H9 (cell line): ENCODE data around the gene ARFGEF3. TPM values are rescaled to one million over a fixed set of nuclear protein-coding genes. Genes with fewer than 3 reads are reported as not detected.

Experiments used
- DNase-seq: peaks from one replicate; pipeline ENCODE4 v3.0.0-alpha.2; 2017
- H2AFZ ChIP-seq: one replicate; pipeline ENCODE4 v1.6.1; 2013; ENCODE audit warnings: mild to moderate bottlenecking, low read length, control low read depth, moderate library complexity
- H2AK5ac ChIP-seq: 2 replicates; pipeline ENCODE4 v1.6.1; 2013; ENCODE audit warnings: low read length, control low read depth, mixed read lengths; ENCODE audit not compliant: insufficient read length
- H2BK120ac ChIP-seq: one replicate; pipeline ENCODE4 v1.6.1; 2013; ENCODE audit warnings: low read depth, mild to moderate bottlenecking, low read length, control low read depth, inconsistent platforms; ENCODE audit not compliant: poor library complexity, severe bottlenecking
- H2BK12ac ChIP-seq: 2 replicates; pipeline ENCODE4 v1.6.1; 2013; ENCODE audit warnings: low read length, control low read depth, mixed read lengths, low read depth; ENCODE audit not compliant: insufficient read length
- H2BK15ac ChIP-seq: 2 replicates; pipeline ENCODE4 v1.6.1; 2013; ENCODE audit warnings: low read depth, low read length, control low read depth
- H2BK20ac ChIP-seq: one replicate; pipeline ENCODE4 v1.6.1; 2013; ENCODE audit warnings: low read depth, mild to moderate bottlenecking, low read length, control low read depth, inconsistent platforms; ENCODE audit not compliant: poor library complexity, severe bottlenecking
- H2BK5ac ChIP-seq: 2 replicates; pipeline ENCODE4 v1.6.1; 2013; ENCODE audit warnings: low read length, control low read depth, mixed read lengths; ENCODE audit not compliant: insufficient read length
- H3K14ac ChIP-seq: 2 replicates; pipeline ENCODE4 v1.6.1; 2013; ENCODE audit warnings: low read length, control low read depth; ENCODE audit not compliant: insufficient read depth
- H3K18ac ChIP-seq: 2 replicates; pipeline ENCODE4 v1.6.1; 2013; ENCODE audit warnings: low read depth, mild to moderate bottlenecking, mixed read lengths, low read length, control low read depth; ENCODE audit not compliant: insufficient read length
- H3K23ac ChIP-seq: 2 replicates; pipeline ENCODE4 v1.6.1; 2013; ENCODE audit warnings: low read length, control low read depth, mixed read lengths, low read depth; ENCODE audit not compliant: insufficient read length
- H3K23me2 ChIP-seq: 2 replicates; pipeline ENCODE4 v1.6.1; 2013; ENCODE audit warnings: low read depth, mild to moderate bottlenecking, mixed read lengths, low read length, control low read depth; ENCODE audit not compliant: insufficient read length, poor library complexity, severe bottlenecking
- H3K27ac ChIP-seq: 2 replicates; pipeline ENCODE4 v1.5.1; 2013; ENCODE audit warnings: low read length, control low read depth, mixed read lengths, low read depth; ENCODE audit not compliant: insufficient read length
- H3K27me3 ChIP-seq: 2 replicates; pipeline ENCODE4 v1.6.1; 2013; ENCODE audit warnings: low read length, control low read depth, inconsistent platforms; ENCODE audit not compliant: insufficient read depth
- H3K4ac ChIP-seq: 2 replicates; pipeline ENCODE4 v1.6.1; 2013; ENCODE audit warnings: low read depth, mild to moderate bottlenecking, control low read depth, inconsistent platforms, low read length, moderate library complexity
- H3K4me1 ChIP-seq: 2 replicates; pipeline ENCODE4 v1.6.1; 2013; ENCODE audit warnings: low read length, control low read depth, inconsistent platforms; ENCODE audit not compliant: insufficient read depth
- H3K4me2 ChIP-seq: 2 replicates; pipeline ENCODE4 v1.6.1; 2013; ENCODE audit warnings: low read length, control low read depth, mixed read lengths; ENCODE audit not compliant: insufficient read length, insufficient read depth
- H3K56ac ChIP-seq: 2 replicates; pipeline ENCODE4 v1.6.1; 2013; ENCODE audit warnings: low read depth, mild to moderate bottlenecking, mixed read lengths, low read length, control low read depth; ENCODE audit not compliant: insufficient read length
- H3K79me1 ChIP-seq: 2 replicates; pipeline ENCODE4 v1.6.1; 2013; ENCODE audit warnings: low read depth, mild to moderate bottlenecking, moderate library complexity, low read length, control low read depth, inconsistent platforms; ENCODE audit not compliant: insufficient read depth, poor library complexity, severe bottlenecking
- H3K79me2 ChIP-seq: 2 replicates; pipeline ENCODE4 v1.6.1; 2013; ENCODE audit warnings: low read length, control low read depth, inconsistent platforms; ENCODE audit not compliant: insufficient read depth
- H3K9ac ChIP-seq: 2 replicates; pipeline ENCODE4 v1.6.1; 2013; ENCODE audit warnings: low read length, control low read depth, mixed read lengths; ENCODE audit not compliant: insufficient read length; ENCODE audit errors: extremely low read depth
- H3K9me3 ChIP-seq: one replicate; pipeline ENCODE4 v1.6.1; 2013; ENCODE audit warnings: low read depth, low read length, inconsistent platforms; ENCODE audit not compliant: control insufficient read depth
- H3T11ph ChIP-seq: one replicate; pipeline ENCODE4 v1.6.1; 2013; ENCODE audit warnings: mild to moderate bottlenecking, low read length, control low read depth, inconsistent platforms
- H4K20me1 ChIP-seq: one replicate; pipeline ENCODE4 v1.6.1; 2013; ENCODE audit not compliant: control insufficient read depth, insufficient read length, insufficient read depth
- H4K5ac ChIP-seq: 2 replicates; pipeline ENCODE4 v1.6.1; 2013; ENCODE audit warnings: low read depth, mild to moderate bottlenecking, mixed read lengths, low read length, control low read depth; ENCODE audit not compliant: insufficient read length
- H4K8ac ChIP-seq: replicated peaks from 2 replicates; pipeline ENCODE4 v1.6.1; 2013; ENCODE audit warnings: low read length, control low read depth, mixed read lengths, low read depth; ENCODE audit not compliant: insufficient read length
- H4K91ac ChIP-seq: 2 replicates; pipeline ENCODE4 v1.6.1; 2013; ENCODE audit warnings: low read depth, mild to moderate bottlenecking, moderate library complexity, mixed read lengths, low read length, control low read depth; ENCODE audit not compliant: insufficient read length
- H3K27ac Mint-ChIP-seq, 3 experiments: 2 replicates in 2 of 3; 3 replicates in 1 of 3; pipeline ENCODE4 v1.8.0; 2020 to 2021; ENCODE audit warnings: mixed read lengths in 3 of 3, mild to moderate bottlenecking in 1 of 3, moderate library complexity in 1 of 3
- H3K27me3 Mint-ChIP-seq: 2 replicates; pipeline ENCODE4 v1.8.0; 2021; ENCODE audit warnings: low read depth, mild to moderate bottlenecking, moderate library complexity, mixed read lengths
- H3K36me3 Mint-ChIP-seq, 3 experiments: 2 replicates in 2 of 3; 3 replicates in 1 of 3; pipeline ENCODE4 v1.8.0; 2020 to 2021; ENCODE audit warnings: low read depth in 3 of 3, mixed read lengths in 3 of 3; ENCODE audit not compliant: insufficient read depth in 1 of 3
- H3K4me1 Mint-ChIP-seq, 2 experiments: 2 replicates each; pipeline ENCODE4 v1.8.0; 2020; ENCODE audit warnings: mixed read lengths in 2 of 2
- H3K4me3 Mint-ChIP-seq, 2 experiments: 2 replicates in 1 of 2; 3 replicates in 1 of 2; pipeline ENCODE4 v1.8.0; 2020 to 2021; ENCODE audit warnings: mild to moderate bottlenecking in 2 of 2, mixed read lengths in 2 of 2, moderate library complexity in 1 of 2
- H3K9me3 Mint-ChIP-seq, 2 experiments: 2 replicates in 1 of 2; 3 replicates in 1 of 2; pipeline ENCODE4 v1.8.0; 2020; ENCODE audit warnings: mild to moderate bottlenecking in 2 of 2, mixed read lengths in 2 of 2, moderate library complexity in 1 of 2
- CTCF ChIP-seq: fragments of 200-600 bp; sonication (generic); conservative IDR thresholded peaks from 3 replicates; pipeline ENCODE4 v1.8.0; 2021; ENCODE audit warnings: antibody characterized with exemption, mild to moderate bottlenecking
- WGBS: extraction: QIAGEN DNeasy Blood & Tissue Kit; methylation state at CpG from one replicate; pipeline ENCODE4 v1.1.7; 2013; ENCODE audit warnings: missing lambda C conversion rate, low lambda C conversion rate, mixed read lengths; ENCODE audit not compliant: insufficient read length; ENCODE audit errors: extremely low coverage; 5-methylcytosine and 5-hydroxymethylcytosine counted together
- total RNA-seq: library from RNA; stranded (reverse); gene quantifications from 2 replicates; pipeline ENCODE4 v1.2.1, GENCODE V29; 2021

Gene ARFGEF3
- total RNA-seq, 1 experiment from 2014 or later: 13.7 TPM

GRCh38 chr6:138160329-138161087 is 1.2 kb upstream of the ARFGEF3 start:
- Histone ChIP-seq H3K4me1 (peaks cover 2% of the 10 kb centered on the region; the same call in 1 of the 2 replicates), H4K5ac (no peak overlapping the region), H2AK5ac (no peak overlapping the region), H3K79me1 (no peaks in the 10 kb centered on the region), H3T11ph (no peak overlapping the region), H4K8ac (no peak overlapping the region), H3K27me3 (peaks cover 2% of the 10 kb centered on the region; the same call in 1 of the 2 replicates), H3K27ac (no peak overlapping the region), H2BK5ac (no peak overlapping the region), H3K23ac (no peak overlapping the region), H3K56ac (no peak overlapping the region), H2BK20ac (no peak overlapping the region), H3K14ac (no peak overlapping the region), H3K23me2 (peaks cover 14% of the 10 kb centered on the region), H2AFZ (no peak overlapping the region), H3K4ac (no peak overlapping the region), H2BK120ac (no peak overlapping the region), H2BK12ac (no peak overlapping the region), H4K20me1 (peaks cover 2% of the 10 kb centered on the region), H3K4me2 (peak overlapping the region; percentile 59), H3K9me3 (no peaks in the 10 kb centered on the region), H3K9ac (no peak overlapping the region), H3K18ac (no peak overlapping the region), H4K91ac (no peak overlapping the region), H3K79me2 (no peaks in the 10 kb centered on the region; the same call in 1 of the 2 replicates), H2BK15ac (no peak overlapping the region)
- H3K9me3 Mint-ChIP-seq: no peaks in the 10 kb centered on the region
- no peak for DNase-seq
- H3K36me3 Mint-ChIP-seq: no peaks in the 10 kb centered on the region; a peak in 1 of 7 replicates
- peaks cover 26% of the 10 kb centered on the region for H3K27me3 Mint-ChIP-seq
- WGBS: no CpG with 5 or more reads among the region's 11 CpGs
- no peak for TF ChIP-seq CTCF
- H3K4me1 Mint-ChIP-seq: peaks cover 28 to 31% of the 10 kb centered on the region in 2 experiments
- H3K4me3 Mint-ChIP-seq: peak overlapping the region; percentile 76 to 88
- peak overlapping the region in 1 of 3 experiments; percentile 89; a peak in 2 of 7 replicates for H3K27ac Mint-ChIP-seq
